Colonic mucosa (tissue), 4 donors: ENCODE data around the gene PRKAR1B. TPM values are rescaled to one million over a fixed set of nuclear protein-coding genes. Genes with fewer than 3 reads are reported as not detected.

Source experiments
- DNase-seq: peaks from one replicate; pipeline ENCODE4 v3.0.0-alpha.2; 2020
- H3K27ac ChIP-seq: fragments of 200-600 bp; one replicate; pipeline ENCODE4 v1.8.0; 2021
- H3K27me3 ChIP-seq: fragments of 200-600 bp; one replicate; pipeline ENCODE4 v1.8.0; 2021
- H3K36me3 ChIP-seq: fragments of 200-600 bp; one replicate; pipeline ENCODE4 v1.8.0; 2021
- H3K4me1 ChIP-seq: fragments of 200-600 bp; one replicate; pipeline ENCODE4 v1.8.0; 2021; ENCODE audit warnings: mild to moderate bottlenecking
- H3K4me3 ChIP-seq: fragments of 200-600 bp; one replicate; pipeline ENCODE4 v1.8.0; 2021
- H3K9ac ChIP-seq, 2 donors: one replicate each; pipeline ENCODE4 v1.7.0; 2013; ENCODE audit warnings: control low read depth in 2 of 2, low read depth in 2 of 2, low read length in 2 of 2
- H3K9me3 ChIP-seq: fragments of 200-600 bp; one replicate; pipeline ENCODE4 v1.8.0; 2021
- intact Hi-C: fragments of 100-400 bp; cut with DNase I; formaldehyde crosslinking; loops from one replicate; pipeline ENCODE4 v1.14.1; 2022
- total RNA-seq, 2 donors: library from RNA; stranded (reverse); fragmentation: NEBNext Ultra II Directional in 1 of 2; extraction: Animal tissue kit (Norgen Biotek cat#: 25700) in 1 of 2; gene quantifications; one replicate each; pipeline ENCODE4 v1.2.1, GENCODE V29; 2021
- TF ChIP-seq, protein P1 (sequence below): fragments of 200-600 bp; IDR thresholded peaks from one replicate; pipeline ENCODE4 v1.8.0; 2022; ENCODE audit warnings: antibody characterized with exemption, mild to moderate bottlenecking
- donor health status: healthy.
- donor health status: DM: no; HTN: no; CAD: no.
- donor health status: DM: no; HTN: no; CAD: no.

Gene PRKAR1B
- total RNA-seq, 2 donors from 2014 or later, result 19.2 to 32.8 TPM

DNA sequence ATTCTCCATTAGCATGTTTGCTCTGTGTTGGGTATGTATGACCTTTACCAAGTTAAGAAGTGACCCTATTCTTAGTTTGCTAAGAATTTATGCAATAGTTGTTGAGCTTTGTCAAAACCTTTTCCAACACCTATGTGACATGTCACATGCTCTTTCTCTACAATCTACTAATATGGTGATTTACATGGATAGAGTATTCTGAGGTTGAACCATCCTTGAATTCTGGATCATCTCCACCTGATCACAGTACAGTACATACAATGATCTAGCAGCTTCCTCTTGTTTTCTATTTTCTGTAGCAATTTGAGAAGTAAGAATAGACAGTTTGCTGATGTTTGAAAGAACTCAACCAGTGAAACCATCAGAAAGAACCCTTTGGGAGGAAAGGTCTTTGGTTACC, 106.2 kb downstream of the PRKAR1B start:
- no peak for DNase-seq
- Histone ChIP-seq H3K9me3 (no peaks in the 10 kb centered on the region), H3K4me3 (no peak overlapping the region), H3K4me1 (peaks cover 11% of the 10 kb centered on the region), H3K27me3 (no peaks in the 10 kb centered on the region), H3K27ac (no peak overlapping the region), H3K9ac (no peak overlapping the region), H3K36me3 (no peaks in the 10 kb centered on the region)
- TF ChIP-seq, protein P1, sequence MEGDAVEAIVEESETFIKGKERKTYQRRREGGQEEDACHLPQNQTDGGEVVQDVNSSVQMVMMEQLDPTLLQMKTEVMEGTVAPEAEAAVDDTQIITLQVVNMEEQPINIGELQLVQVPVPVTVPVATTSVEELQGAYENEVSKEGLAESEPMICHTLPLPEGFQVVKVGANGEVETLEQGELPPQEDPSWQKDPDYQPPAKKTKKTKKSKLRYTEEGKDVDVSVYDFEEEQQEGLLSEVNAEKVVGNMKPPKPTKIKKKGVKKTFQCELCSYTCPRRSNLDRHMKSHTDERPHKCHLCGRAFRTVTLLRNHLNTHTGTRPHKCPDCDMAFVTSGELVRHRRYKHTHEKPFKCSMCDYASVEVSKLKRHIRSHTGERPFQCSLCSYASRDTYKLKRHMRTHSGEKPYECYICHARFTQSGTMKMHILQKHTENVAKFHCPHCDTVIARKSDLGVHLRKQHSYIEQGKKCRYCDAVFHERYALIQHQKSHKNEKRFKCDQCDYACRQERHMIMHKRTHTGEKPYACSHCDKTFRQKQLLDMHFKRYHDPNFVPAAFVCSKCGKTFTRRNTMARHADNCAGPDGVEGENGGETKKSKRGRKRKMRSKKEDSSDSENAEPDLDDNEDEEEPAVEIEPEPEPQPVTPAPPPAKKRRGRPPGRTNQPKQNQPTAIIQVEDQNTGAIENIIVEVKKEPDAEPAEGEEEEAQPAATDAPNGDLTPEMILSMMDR, result no peak
- intact Hi-C loops, result loop anchor here (5.0 kb wide), 1 partner anchor 86 kb away; no protein-coding TSS in a partner anchor

GRCh38 chr7:620056-620455, 107.0 kb downstream of the PRKAR1B start:
- H3K27me3 ChIP-seq, result no peaks in the 10 kb centered on the region
- H3K9me3 ChIP-seq, result no peaks in the 10 kb centered on the region
- DNase-seq, result peak; percentile 57
- H3K27ac ChIP-seq, result peak overlapping the region; percentile 79
- H3K36me3 ChIP-seq, result no peaks in the 10 kb centered on the region
- intact Hi-C loops, result loop anchor here (5.0 kb wide), 1 partner anchor 87 kb away; no protein-coding TSS in a partner anchor
- H3K4me1 ChIP-seq, result peaks cover 11% of the 10 kb centered on the region
- TF ChIP-seq, protein P1, result no peak
- H3K4me3 ChIP-seq, result no peak overlapping the region
- no peak overlapping the region for H3K9ac ChIP-seq

- Histone ChIP-seq H3K27ac (peak overlapping the region; percentile 79), H3K27me3 (no peaks in the 10 kb centered on the region), H3K4me3 (no peak overlapping the region), H3K36me3 (no peaks in the 10 kb centered on the region), H3K9ac (no peak overlapping the region), H3K9me3 (no peaks in the 10 kb centered on the region), H3K4me1 (peaks cover 11% of the 10 kb centered on the region)
- intact Hi-C loops, result no loop called here
- TF ChIP-seq, protein P1, result no peak
- no peak for DNase-seq
These were observed 107.7 kb downstream of the PRKAR1B start for GRCh38 chr7:619368-619840.

DNA sequence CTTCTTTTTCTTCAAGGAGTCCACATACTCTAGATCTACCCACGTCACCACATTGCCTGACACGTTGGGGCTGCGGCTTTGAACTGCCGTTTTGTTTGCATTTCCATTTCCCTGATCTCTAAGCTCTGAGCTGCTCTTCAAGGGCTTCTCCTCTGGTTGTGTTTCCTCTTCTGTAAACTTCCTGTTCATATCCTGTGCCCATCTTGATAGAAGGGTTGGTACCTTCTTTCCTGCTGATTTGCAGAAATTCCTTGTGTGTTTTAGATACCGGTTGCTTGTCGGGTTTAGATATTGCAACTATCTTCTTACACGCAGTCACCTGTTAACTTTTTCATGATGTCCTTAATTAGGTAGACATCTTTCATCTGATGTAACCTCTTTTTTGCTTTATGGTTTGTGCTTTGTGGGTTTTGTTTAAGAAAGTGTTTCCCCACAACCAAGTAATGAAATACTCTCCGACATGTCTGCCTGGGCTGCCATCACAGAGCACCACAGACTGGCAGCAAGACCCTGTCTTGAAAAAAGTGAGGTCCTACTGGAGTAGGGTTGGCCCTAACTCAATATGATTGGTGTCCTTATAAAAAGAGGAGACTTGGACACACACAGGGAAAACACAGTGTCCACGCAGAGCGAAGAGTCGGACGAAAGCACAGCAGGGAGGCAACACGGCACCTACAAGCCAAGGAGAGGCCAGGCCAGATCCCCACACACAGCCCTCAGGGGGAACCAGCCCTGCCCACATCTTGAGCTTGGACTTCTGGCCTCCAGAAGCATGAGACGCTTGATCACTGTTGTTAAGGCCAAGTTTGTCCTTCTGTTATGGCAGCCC, 108.3 kb downstream of the PRKAR1B start:
- no peaks in the 10 kb centered on the region for H3K36me3 ChIP-seq
- H3K9ac ChIP-seq, result peak overlapping the region in 1 of 2 donors; percentile 19
- H3K9me3 ChIP-seq, result no peaks in the 10 kb centered on the region
- H3K27ac ChIP-seq, result peak overlapping the region; percentile 79
- intact Hi-C loops, result no loop called here
- TF ChIP-seq, protein P1, result no peak
- H3K4me1 ChIP-seq, result peaks cover 11% of the 10 kb centered on the region
- no peak overlapping the region for H3K4me3 ChIP-seq
- DNase-seq, result peak; percentile 71
- H3K27me3 ChIP-seq, result no peaks in the 10 kb centered on the region

DNA sequence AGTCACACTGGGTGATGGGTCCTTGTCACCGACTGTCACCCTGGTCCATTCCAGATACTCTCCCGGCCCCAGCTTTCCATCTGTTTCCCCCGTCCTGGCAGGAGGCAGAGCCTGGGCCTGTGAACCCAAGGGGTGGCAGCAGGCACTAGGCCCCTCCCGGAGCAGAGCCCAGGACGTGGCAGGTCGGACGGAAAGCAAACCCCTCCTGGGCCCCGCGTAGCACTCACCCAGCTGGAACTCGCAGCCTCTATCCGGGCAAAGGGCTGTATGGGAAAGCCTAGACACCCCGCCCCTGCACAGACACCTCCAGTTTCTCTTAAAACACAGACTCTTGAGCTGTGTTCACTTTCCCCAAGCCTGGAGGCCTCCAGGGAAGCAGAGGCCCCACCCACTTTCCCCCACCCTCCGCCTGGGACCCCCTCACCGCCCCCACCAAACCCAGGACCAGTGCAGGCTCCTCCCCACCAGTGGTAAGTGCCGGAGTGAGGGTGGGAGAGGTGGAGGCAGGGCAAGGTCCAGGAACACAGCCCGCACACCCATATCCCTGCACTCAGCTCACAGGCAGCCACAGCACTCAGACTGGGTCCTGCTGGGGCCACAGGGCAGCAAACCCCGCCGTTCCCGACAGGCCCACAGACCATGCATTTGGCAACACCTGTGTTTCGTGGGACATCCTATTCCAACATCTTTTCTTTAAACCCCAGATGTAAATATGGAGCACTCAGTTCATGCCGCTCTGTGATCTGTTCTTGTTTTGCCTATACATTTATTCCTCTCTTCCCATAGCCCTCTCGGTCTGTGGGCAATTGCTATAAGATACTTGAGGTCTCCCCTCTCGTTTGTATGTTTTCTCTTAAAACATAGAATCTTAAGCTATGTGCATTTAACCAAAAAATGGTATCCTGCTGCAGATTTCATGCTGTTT, 109.2 kb downstream of the PRKAR1B start:
- Histone ChIP-seq H3K9ac (peak overlapping the region; percentile 19 to 50), H3K27me3 (no peaks in the 10 kb centered on the region), H3K36me3 (no peaks in the 10 kb centered on the region), H3K4me3 (peak overlapping the region; percentile 4), H3K27ac (peak overlapping the region; percentile 79), H3K4me1 (peaks cover 11% of the 10 kb centered on the region), H3K9me3 (no peaks in the 10 kb centered on the region)
- peak; percentile 69 for DNase-seq
- TF ChIP-seq, protein P1, result no peak
- intact Hi-C loops, result no loop called here
